Ovary (tissue), 9 donors: ENCODE results near the gene CD74. TPM values are rescaled to one million over a fixed set of nuclear protein-coding genes. Genes with fewer than 3 reads are reported as not detected.

Source experiments
- DNase-seq, 5 donors: peaks; one replicate each; pipeline ENCODE4 v3.0.0-alpha.2; 2019 to 2020
- H3K27ac ChIP-seq, 2 donors: fragments of 200-600 bp; one replicate each; pipeline versions ENCODE4 v1.5.1 to v1.8.0; 2019 to 2022
- H3K27me3 ChIP-seq: fragments of 200-600 bp; one replicate; pipeline ENCODE4 v1.8.0; 2022
- H3K36me3 ChIP-seq: fragments of 200-600 bp; sonication (generic); one replicate; pipeline ENCODE4 v1.5.1; 2019
- H3K4me1 ChIP-seq: one replicate; pipeline ENCODE4 v1.8.1; 2013; ENCODE audit warnings: mild to moderate bottlenecking, moderate library complexity; ENCODE audit not compliant: insufficient read depth
- H3K4me3 ChIP-seq: fragments of 200-600 bp; sonication (generic); one replicate; pipeline ENCODE4 v1.5.1; 2017
- H3K9me3 ChIP-seq, 2 donors: fragments of 200-600 bp in 1 of 2; sonication (generic) in 1 of 2; one replicate each; pipeline versions ENCODE4 v1.5.1 to v1.8.1; 2013 to 2019; ENCODE audit warnings: mild to moderate bottlenecking in 1 of 2, moderate library complexity in 1 of 2
- EP300 ChIP-seq: sonication (generic); formaldehyde crosslinking; IDR thresholded peaks from one replicate; pipeline ENCODE4 v1.6.1; 2017; ENCODE audit warnings: antibody characterized with exemption
- POLR2A ChIP-seq: fragments of 450-650 bp; IDR thresholded peaks from one replicate; pipeline ENCODE4 v1.6.1; 2017; ENCODE audit warnings: antibody characterized with exemption, mild to moderate bottlenecking, moderate library complexity
- WGBS, 3 donors: extraction: QIAGEN DNeasy Blood & Tissue Kit in 1 of 3; methylation state at CpG; one replicate each; pipeline versions ENCODE4 v1.1.5 to v1.1.7; 2013 to 2017; 5-methylcytosine and 5-hydroxymethylcytosine counted together
- intact Hi-C, 4 donors: fragments of 100-400 bp; cut with DNase I; formaldehyde crosslinking; loops; one replicate each; pipeline versions ENCODE4 v1.11.0 to v1.15.1; 2022 to 2023
- polyA plus RNA-seq, 2 donors: library from polyadenylated mRNA; stranded (reverse); fragments of 200-250 nt in 1 of 2; fragments of 350-450 nt in 1 of 2; fragmentation: Illumina TruSeq in 1 of 2; extraction: RNeasy Lipid Tissue Mini Kit (QIAGEN cat#74804) in 1 of 2; gene quantifications; one replicate each; pipeline ENCODE4 v1.2.3, GENCODE V29; 2013 to 2014
- total RNA-seq, 7 donors: library from RNA; depleted of rRNA in 2 of 7; stranded (reverse); fragments of >200 nt in 2 of 7; fragmentation: NEBNext Ultra II Directional in 3 of 7; extraction: Animal tissue kit (Norgen Biotek cat#: 25700) in 3 of 7; gene quantifications; one replicate each; pipeline versions ENCODE4 v1.1.0 to v1.2.4, GENCODE V29; 2016 to 2023
- TF ChIP-seq, protein P1 (sequence below), 3 donors: fragments of 450-650 bp in 2 of 3; fragments of 200-600 bp in 1 of 3; IDR thresholded peaks; one replicate each; pipeline versions ENCODE4 v1.5.1 to v1.8.0; 2016 to 2022; ENCODE audit warnings: antibody characterized with exemption in 3 of 3, mild to moderate bottlenecking in 1 of 3
- donor health status: DM: no; HTN: no; CAD: no; lungs with moderate emphysema.
- donor health status: DM: no; HTN: no; CAD: no.
- donor health status: Bipolar disorder and iron deficiency.
- donor health status: DM: yes; HTN: yes; CAD: no.
- donor health status: DM: no; HTN: no; CAD: no.
- donor health status: DM: yes; HTN: yes; CAD: no.

CD74 gene
- total and polyA plus RNA-seq, 9 donors: 96.9 to 1,292 (median 384) TPM

DNA sequence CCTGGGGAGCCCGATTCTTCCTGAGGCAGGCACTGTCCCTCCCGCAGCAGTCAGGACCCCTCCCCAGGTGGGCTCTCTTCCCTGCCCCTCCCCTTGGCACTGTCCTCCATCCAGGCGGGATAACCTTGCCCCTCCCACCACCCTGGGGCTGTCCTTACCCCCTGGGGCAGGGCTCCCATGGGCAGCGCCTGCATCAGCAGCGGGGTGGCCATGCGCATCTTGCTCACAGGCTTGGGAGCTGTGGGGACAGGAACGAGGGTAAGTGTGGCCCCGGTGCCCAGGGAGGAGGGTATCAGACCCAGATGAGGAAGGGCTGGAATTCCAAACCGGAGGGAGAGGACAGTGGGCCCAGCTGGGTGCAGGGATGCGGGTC lies 6.0 kb downstream of the CD74 start:
- no peak for DNase-seq
- Histone ChIP-seq H3K36me3 (no peaks in the 10 kb centered on the region), H3K4me1 (peaks cover 6% of the 10 kb centered on the region), H3K27me3 (no peaks in the 10 kb centered on the region), H3K4me3 (no peak overlapping the region), H3K9me3 (no peaks in the 10 kb centered on the region), H3K27ac (no peak overlapping the region)
- 73 to 80% (median 73%) methylated on average over 10 of the region's 10 CpGs for WGBS, 3 donors
- intact Hi-C loops: no loop called here
- TF ChIP-seq, protein P1, sequence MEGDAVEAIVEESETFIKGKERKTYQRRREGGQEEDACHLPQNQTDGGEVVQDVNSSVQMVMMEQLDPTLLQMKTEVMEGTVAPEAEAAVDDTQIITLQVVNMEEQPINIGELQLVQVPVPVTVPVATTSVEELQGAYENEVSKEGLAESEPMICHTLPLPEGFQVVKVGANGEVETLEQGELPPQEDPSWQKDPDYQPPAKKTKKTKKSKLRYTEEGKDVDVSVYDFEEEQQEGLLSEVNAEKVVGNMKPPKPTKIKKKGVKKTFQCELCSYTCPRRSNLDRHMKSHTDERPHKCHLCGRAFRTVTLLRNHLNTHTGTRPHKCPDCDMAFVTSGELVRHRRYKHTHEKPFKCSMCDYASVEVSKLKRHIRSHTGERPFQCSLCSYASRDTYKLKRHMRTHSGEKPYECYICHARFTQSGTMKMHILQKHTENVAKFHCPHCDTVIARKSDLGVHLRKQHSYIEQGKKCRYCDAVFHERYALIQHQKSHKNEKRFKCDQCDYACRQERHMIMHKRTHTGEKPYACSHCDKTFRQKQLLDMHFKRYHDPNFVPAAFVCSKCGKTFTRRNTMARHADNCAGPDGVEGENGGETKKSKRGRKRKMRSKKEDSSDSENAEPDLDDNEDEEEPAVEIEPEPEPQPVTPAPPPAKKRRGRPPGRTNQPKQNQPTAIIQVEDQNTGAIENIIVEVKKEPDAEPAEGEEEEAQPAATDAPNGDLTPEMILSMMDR (IDR thresholded peaks at IDR 0.05): no peak
- TF ChIP-seq POLR2A (no peak), EP300 (no peak)

DNA sequence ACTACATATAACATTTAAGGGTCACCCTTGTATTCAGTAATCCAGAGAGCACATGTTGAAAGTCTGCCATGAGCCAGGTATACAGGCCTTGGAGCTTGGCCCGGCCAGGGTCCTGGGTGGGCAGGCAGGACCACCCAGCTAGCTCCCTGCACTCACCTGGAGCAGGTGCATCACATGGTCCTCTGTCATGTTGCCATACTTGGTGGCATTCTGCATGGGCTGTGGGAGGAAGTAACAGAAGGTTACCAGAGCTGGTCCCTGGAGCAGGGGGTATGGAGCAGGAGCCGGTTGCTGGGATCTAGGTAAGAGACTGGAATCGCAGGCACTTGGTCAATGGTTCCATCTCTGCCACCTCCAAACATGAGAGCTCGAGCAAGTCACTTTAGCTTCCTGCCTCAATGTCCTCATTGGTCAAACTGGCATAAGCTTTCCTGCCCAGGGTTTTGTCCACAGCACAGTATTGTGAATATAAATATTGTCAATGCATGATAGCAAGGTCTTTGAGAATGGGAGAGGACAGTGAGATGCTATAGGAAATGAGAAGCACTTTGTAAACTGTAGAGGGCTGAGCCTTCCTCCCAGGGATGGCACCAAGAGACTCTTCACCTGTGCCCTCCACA lies 6.5 kb downstream of the CD74 start:
- no peak for TF ChIP-seq EP300
- TF ChIP-seq, protein P1 (IDR thresholded peaks at IDR 0.05): no peak
- TF ChIP-seq POLR2A: no peak
- intact Hi-C loops: no loop called here
- no peak overlapping the region for H3K4me3 ChIP-seq
- H3K36me3 ChIP-seq: no peaks in the 10 kb centered on the region
- H3K27me3 ChIP-seq: no peaks in the 10 kb centered on the region
- 80 to 87% (median 87%) methylated on average over 4 of the region's 4 CpGs for WGBS, 3 donors
- no peak for DNase-seq
- H3K9me3 ChIP-seq: no peaks in the 10 kb centered on the region
- peaks cover 6% of the 10 kb centered on the region for H3K4me1 ChIP-seq
- H3K27ac ChIP-seq: no peak overlapping the region

DNA sequence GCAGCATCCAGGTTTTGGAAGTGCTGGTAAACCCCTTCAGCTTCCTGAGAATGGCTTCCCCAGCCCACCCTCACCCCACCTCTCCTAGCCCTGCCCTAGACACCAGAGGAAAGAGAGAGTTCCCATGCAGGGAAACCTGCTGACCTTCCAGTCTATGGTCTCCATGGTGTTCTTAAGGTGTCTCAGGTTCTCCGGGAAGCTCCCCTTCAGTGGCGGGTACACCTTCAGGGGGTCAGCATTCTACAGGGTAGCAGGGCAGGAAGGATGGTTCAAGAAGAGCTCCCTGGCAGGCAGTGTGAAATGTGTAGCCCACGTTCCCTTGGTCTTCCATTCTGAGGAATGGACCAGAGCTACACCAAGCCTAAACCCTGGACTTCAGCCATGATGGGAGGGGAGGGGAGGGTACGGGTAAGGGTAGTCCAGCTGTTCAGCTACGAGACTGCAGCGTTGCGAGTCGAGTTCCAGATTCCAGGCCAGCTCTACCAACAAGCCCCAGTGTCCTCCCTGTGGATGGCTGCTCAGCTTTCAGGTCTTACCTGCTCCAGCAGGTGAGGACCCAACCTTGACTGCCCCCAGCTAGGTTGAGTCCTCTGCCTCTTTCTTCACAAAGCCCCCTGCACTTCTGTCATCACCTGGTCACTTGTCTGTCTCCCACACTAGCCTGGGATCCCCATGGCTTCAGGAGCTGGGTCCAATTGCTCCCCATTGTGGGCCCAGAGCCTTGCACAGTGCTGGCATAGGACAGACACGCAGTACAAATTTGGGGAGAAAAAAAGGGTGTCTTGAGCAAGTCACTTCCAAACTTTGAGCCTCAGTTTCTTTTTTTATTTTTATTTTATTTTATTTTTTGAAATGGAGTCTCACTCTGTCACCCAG lies 7.5 kb downstream of the CD74 start:
- H3K27ac ChIP-seq: no peak overlapping the region
- peaks cover 6% of the 10 kb centered on the region for H3K4me1 ChIP-seq
- H3K9me3 ChIP-seq: no peaks in the 10 kb centered on the region
- H3K4me3 ChIP-seq: no peak overlapping the region
- intact Hi-C loops: no loop called here
- H3K36me3 ChIP-seq: no peaks in the 10 kb centered on the region
- H3K27me3 ChIP-seq: no peaks in the 10 kb centered on the region
- TF ChIP-seq, protein P1 (IDR thresholded peaks at IDR 0.05): no peak
- TF ChIP-seq POLR2A (no peak), EP300 (no peak)
- no peak for DNase-seq
- 54 to 68% (median 56%) methylated on average over 9 of the region's 9 CpGs for WGBS, 3 donors

DNA sequence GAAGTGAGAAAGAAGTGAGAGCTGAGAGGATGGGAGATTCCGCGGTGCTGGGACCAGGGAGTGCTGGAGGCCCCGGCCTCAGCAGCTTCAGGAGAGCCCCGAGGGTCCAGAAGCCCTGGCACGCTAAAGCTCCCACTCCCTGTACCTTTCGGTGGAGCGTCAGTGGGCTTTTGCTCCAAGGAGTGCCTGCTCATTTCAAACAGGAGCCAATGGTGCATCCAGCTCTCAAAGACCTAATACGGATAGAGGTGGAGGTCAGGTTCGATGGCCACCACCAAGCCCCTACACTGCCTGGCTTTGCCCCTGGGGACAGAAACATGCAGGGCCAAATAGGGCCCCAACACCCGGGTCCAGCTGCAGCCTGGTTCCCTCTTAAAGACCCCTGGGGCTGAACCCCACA lies 8.2 kb downstream of the CD74 start:
- TF ChIP-seq, protein P1 (IDR thresholded peaks at IDR 0.05): no peak
- no peak for TF ChIP-seq EP300
- no peak for TF ChIP-seq POLR2A
- no peak for DNase-seq
- H3K36me3 ChIP-seq: no peaks in the 10 kb centered on the region
- peaks cover 4% of the 10 kb centered on the region for H3K4me1 ChIP-seq
- intact Hi-C loops: no loop called here
- no peaks in the 10 kb centered on the region for H3K27me3 ChIP-seq
- H3K4me3 ChIP-seq: no peak overlapping the region
- 90 to 93% (median 90%) methylated on average over 10 of the region's 10 CpGs for WGBS, 3 donors
- H3K27ac ChIP-seq: no peak overlapping the region
- H3K9me3 ChIP-seq: no peaks in the 10 kb centered on the region
